BJ (cell line): ENCODE data around the gene MTHFSD. TPM values are rescaled to one million over a fixed set of nuclear protein-coding genes. Genes with fewer than 3 reads are reported as not detected.

Experiments used
- CTCF ChIA-PET: fragments of 350-600 bp; formaldehyde crosslinking; extraction: SDS; loops from one replicate; lab custom pipeline; 2021; ENCODE audit warnings: antibody characterized with exemption, inconsistent platforms; lab: Yijun Ruan, JAX
- POLR2A ChIA-PET: fragments of 300-600 bp; sonication (Branson Sonifier 250); formaldehyde crosslinking; extraction: SDS; loops from one replicate; lab custom pipeline; 2021; ENCODE audit warnings: antibody characterized with exemption; lab: Charles Lee
- DNase-seq: peaks from one replicate; pipeline ENCODE4 v3.0.0-alpha.2; 2011; ENCODE audit warnings: low read depth
- H3K27me3 ChIP-seq: 2 replicates; pipeline ENCODE4 v1.6.0; 2011; ENCODE audit warnings: low read length; ENCODE audit not compliant: control insufficient read depth, insufficient read depth
- H3K36me3 ChIP-seq: 2 replicates; pipeline ENCODE4 v1.5.1; 2011; ENCODE audit warnings: low read length; ENCODE audit not compliant: control insufficient read depth, insufficient read depth
- H3K4me3 ChIP-seq: 2 replicates; pipeline ENCODE4 v1.5.1; 2011; ENCODE audit warnings: low read depth, mild to moderate bottlenecking, control low read depth, low read length
- CTCF ChIP-seq: IDR thresholded peaks from 2 replicates; pipeline ENCODE4 v1.5.1; 2011; ENCODE audit warnings: low read depth, mild to moderate bottlenecking, control low read depth, inconsistent platforms, low read length, moderate library complexity; ENCODE audit not compliant: insufficient read depth
- polyA plus RNA-seq: library from polyadenylated mRNA; depleted of rRNA; stranded (reverse); fragments of >200 nt; gene quantifications from 2 replicates; pipeline ENCODE4 v1.2.3, GENCODE V29; 2011

Gene MTHFSD
- polyA plus RNA-seq, 1 experiment: 17.2 TPM

GRCh38 chr16:86528061-86528929 is 26.7 kb downstream of the MTHFSD start:
- no peak for DNase-seq
- no peak overlapping the region for H3K4me3 ChIP-seq
- TF ChIP-seq CTCF: no peak
- POLR2A ChIA-PET: no interaction called here
- H3K36me3 ChIP-seq: peaks cover 1% of the 10 kb centered on the region; the same call in 1 of the 2 replicates
- CTCF ChIA-PET: interaction anchor here (0.9 to 3.5 kb wide), 4 partner anchors 10 to 453 kb away, joined by 3 to 18 read pairs (median 3); no protein-coding TSS in a partner anchor
- H3K27me3 ChIP-seq: peaks cover 3% of the 10 kb centered on the region; the same call in 1 of the 2 replicates

DNA sequence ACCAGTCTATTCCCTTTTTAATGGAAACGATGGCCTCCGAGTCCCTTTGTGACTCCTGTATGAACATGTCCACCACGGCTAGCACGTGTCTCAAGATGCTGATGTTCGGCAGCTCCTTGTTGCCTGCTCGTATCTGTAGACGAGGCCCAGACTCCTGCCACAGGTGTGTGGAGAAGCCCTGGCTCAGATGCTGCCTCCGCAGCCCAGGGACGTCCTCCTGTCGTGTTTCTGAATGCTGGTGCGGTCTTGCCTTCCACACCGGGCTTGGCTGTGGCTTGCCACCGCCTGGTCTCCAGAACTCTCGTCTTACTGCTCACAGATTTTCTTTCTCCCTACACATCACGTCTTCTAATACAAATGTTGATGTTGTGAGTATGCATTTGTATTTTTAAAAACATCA is 27.7 kb downstream of the MTHFSD start:
- peaks cover 3% of the 10 kb centered on the region; the same call in 1 of the 2 replicates for H3K27me3 ChIP-seq
- peaks cover 1% of the 10 kb centered on the region; the same call in 1 of the 2 replicates for H3K36me3 ChIP-seq
- POLR2A ChIA-PET: no interaction called here
- CTCF ChIA-PET: interaction anchor here (0.9 to 3.5 kb wide), 4 partner anchors 8 to 446 kb away, joined by 3 to 18 read pairs (median 3); no protein-coding TSS in a partner anchor
- TF ChIP-seq CTCF: no peak
- no peak overlapping the region for H3K4me3 ChIP-seq
- no peak for DNase-seq

GRCh38 chr16:86525696-86526095 is 29.3 kb downstream of the MTHFSD start:
- no peak overlapping the region for H3K4me3 ChIP-seq
- CTCF ChIA-PET: no interaction called here
- POLR2A ChIA-PET: no interaction called here
- DNase-seq: no peak
- no peaks in the 10 kb centered on the region; the same call in 1 of the 2 replicates for H3K36me3 ChIP-seq
- peaks cover 3% of the 10 kb centered on the region for H3K27me3 ChIP-seq
- no peak for TF ChIP-seq CTCF

GRCh38 chr16:86524029-86524428 is 31.0 kb downstream of the MTHFSD start:
- no peak overlapping the region for H3K4me3 ChIP-seq
- no peak for TF ChIP-seq CTCF
- ChIA-PET CTCF (interaction anchor here (1.3 kb wide), 1 partner anchor 483 kb away, joined by 3 read pairs; no protein-coding TSS in a partner anchor), POLR2A (no interaction called here)
- DNase-seq: no peak
- no peaks in the 10 kb centered on the region; the same call in 1 of the 2 replicates for H3K36me3 ChIP-seq
- H3K27me3 ChIP-seq: peaks cover 3% of the 10 kb centered on the region

DNA sequence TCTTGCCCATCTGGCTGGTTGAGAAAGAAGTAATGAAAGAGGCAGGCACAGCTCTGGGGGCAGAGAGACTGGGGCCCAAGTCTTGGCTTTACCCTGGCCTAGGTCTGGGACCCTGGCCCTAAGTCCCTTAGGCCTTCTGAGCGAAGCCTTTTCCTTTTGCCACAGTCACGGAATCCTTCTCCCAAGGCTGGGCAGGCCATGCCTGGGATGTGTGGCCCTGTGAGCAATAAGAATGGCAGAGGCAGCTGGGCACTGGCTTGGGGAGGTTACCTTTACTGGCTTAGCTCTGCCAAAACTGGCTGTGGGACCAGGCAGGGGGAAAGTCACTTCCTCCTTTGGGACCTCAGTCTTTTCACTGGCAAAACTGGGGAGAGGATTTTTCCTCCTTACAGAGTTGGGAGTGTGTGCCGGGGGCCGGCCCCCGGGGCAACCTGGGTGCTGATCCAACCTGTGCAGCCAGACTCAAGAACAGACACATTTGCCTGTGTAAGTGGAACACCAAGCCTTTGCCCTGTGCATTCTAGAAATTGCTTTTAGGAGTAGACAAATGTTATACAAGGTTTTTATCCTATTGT is 31.8 kb downstream of the MTHFSD start:
- H3K27me3 ChIP-seq: peaks cover 3% of the 10 kb centered on the region
- DNase-seq: no peak
- no peak overlapping the region for H3K4me3 ChIP-seq
- ChIA-PET CTCF (interaction anchor here (0.6 to 1.3 kb wide), 3 partner anchors 453 to 676 kb away, joined by 3 read pairs; no protein-coding TSS in a partner anchor), POLR2A (no interaction called here)
- no peak for TF ChIP-seq CTCF
- H3K36me3 ChIP-seq: no peaks in the 10 kb centered on the region
